ENCODE results near the gene HASPIN. TPM values are rescaled to one million over a fixed set of nuclear protein-coding genes. Genes with fewer than 3 reads are reported as not detected.

The HASPIN gene
- polyA plus RNA-seq, 1 donor (not counting 4 experiments of a cell fraction or from before 2014, with no cell fraction given) = 3.5 TPM

DNA sequence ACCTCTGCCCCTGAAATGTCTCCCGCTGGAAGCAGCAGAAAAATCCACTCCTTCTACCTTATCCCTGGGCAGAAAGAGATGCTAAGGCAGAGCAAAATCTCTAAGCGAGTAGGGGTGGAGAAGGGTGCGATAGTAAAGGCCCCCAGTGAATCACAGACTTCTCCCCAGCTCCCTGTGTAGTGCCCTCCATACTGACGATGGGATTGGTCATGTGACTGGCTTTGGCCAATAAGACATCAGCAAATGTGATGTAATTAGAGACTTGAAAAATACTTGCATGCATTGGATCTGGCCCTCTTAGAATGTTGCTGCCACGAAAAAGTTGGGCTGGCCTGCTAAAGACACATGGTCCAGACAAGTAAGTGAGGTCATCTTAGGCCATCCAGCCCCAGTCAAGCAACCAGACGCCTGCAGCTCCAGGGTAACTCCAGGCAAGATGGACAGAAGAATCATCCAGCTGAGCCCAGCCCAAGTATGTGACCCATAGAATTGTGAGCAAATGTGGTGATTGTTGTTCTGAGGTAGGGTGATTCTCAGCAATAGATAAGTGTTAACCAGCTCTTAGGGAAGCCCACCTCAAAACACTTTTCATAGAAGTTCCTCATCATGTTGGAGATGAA, 36.0 kb downstream of the HASPIN start:
- Histone ChIP-seq H4K20me1 (ENCODE audit: control insufficient read depth, extremely low read depth, insufficient read depth, low read length) (no peaks in the 10 kb centered on the region), H3K27ac (ENCODE audit: control insufficient read depth, insufficient read depth, low read length) (no peak overlapping the region), H3K79me2 (ENCODE audit: control insufficient read depth, insufficient read depth, low read length) (no peaks in the 10 kb centered on the region), H2AFZ (ENCODE audit: control insufficient read depth, low read length) (no peak overlapping the region), H3K36me3 (ENCODE audit: control insufficient read depth in 2 of 2, extremely low read depth in 1 of 2, insufficient read depth in 2 of 2, low read length in 2 of 2) (no peaks in the 10 kb centered on the region), H3K27me3 (ENCODE audit: control insufficient read depth, extremely low read depth, insufficient read depth, low read length) (no peaks in the 10 kb centered on the region), H3K4me1 (ENCODE audit: control insufficient read depth, extremely low read depth, insufficient read depth, low read length) (no peaks in the 10 kb centered on the region), H3K9ac (ENCODE audit: control insufficient read depth, extremely low read depth, insufficient read depth, low read length) (no peak overlapping the region), H3K4me2 (ENCODE audit: control insufficient read depth, extremely low read depth, insufficient read depth, low read depth, low read length) (no peak overlapping the region), H3K4me3 (ENCODE audit: control insufficient read depth in 2 of 3, extremely low read depth in 1 of 3, insufficient read depth in 2 of 3, low read depth in 1 of 3, low read length in 3 of 3) (no peak overlapping the region), H3K9me3 (ENCODE audit: control insufficient read depth, low read depth, low read length) (no peaks in the 10 kb centered on the region), H3K9me1 (ENCODE audit: control insufficient read depth, extremely low read depth, insufficient read depth, low read length) (no peaks in the 10 kb centered on the region)
- FAIRE-seq (no peak), DNase-seq (ENCODE audit: low read depth, low spot score) (no peak)
- TF ChIP-seq, protein P1, sequence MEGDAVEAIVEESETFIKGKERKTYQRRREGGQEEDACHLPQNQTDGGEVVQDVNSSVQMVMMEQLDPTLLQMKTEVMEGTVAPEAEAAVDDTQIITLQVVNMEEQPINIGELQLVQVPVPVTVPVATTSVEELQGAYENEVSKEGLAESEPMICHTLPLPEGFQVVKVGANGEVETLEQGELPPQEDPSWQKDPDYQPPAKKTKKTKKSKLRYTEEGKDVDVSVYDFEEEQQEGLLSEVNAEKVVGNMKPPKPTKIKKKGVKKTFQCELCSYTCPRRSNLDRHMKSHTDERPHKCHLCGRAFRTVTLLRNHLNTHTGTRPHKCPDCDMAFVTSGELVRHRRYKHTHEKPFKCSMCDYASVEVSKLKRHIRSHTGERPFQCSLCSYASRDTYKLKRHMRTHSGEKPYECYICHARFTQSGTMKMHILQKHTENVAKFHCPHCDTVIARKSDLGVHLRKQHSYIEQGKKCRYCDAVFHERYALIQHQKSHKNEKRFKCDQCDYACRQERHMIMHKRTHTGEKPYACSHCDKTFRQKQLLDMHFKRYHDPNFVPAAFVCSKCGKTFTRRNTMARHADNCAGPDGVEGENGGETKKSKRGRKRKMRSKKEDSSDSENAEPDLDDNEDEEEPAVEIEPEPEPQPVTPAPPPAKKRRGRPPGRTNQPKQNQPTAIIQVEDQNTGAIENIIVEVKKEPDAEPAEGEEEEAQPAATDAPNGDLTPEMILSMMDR (optimal IDR thresholded peaks at IDR 0.05 in 1 of 3, IDR thresholded peaks at IDR 0.05 in 1 of 3, conservative IDR thresholded peaks at IDR 0.05 in 1 of 3; ENCODE audit: extremely low read depth in 1 of 3, insufficient read depth in 2 of 3, low read length in 3 of 3) = no peak
- no peak for TF ChIP-seq EZH2 (IDR thresholded peaks at IDR 0.05; ENCODE audit: low read length)
- dilution Hi-C loops (cut with MboI; ENCODE audit: extremely low pct_ligation_motif_present, low sequenced_read_pairs) = no loop called here

- dilution Hi-C loops (cut with MboI; ENCODE audit: extremely low pct_ligation_motif_present, low sequenced_read_pairs) = no loop called here
- FAIRE-seq = no peak
These were observed 37.6 kb downstream of the HASPIN start for GRCh38 chr17:3761036-3761917.

More at GRCh38 chr17:3761036-3761917, 37.6 kb downstream of the HASPIN start:
- Histone ChIP-seq H3K79me2 (ENCODE audit: control insufficient read depth, insufficient read depth, low read length) (no peaks in the 10 kb centered on the region), H3K27ac (ENCODE audit: control insufficient read depth, insufficient read depth, low read length) (no peak overlapping the region), H3K27me3 (ENCODE audit: control insufficient read depth, extremely low read depth, insufficient read depth, low read length) (no peaks in the 10 kb centered on the region), H3K9me3 (ENCODE audit: control insufficient read depth, low read depth, low read length) (no peaks in the 10 kb centered on the region), H4K20me1 (ENCODE audit: control insufficient read depth, extremely low read depth, insufficient read depth, low read length) (no peaks in the 10 kb centered on the region), H3K9me1 (ENCODE audit: control insufficient read depth, extremely low read depth, insufficient read depth, low read length) (no peaks in the 10 kb centered on the region), H2AFZ (ENCODE audit: control insufficient read depth, low read length) (no peak overlapping the region), H3K4me1 (ENCODE audit: control insufficient read depth, extremely low read depth, insufficient read depth, low read length) (no peaks in the 10 kb centered on the region), H3K4me2 (ENCODE audit: control insufficient read depth, extremely low read depth, insufficient read depth, low read depth, low read length) (no peak overlapping the region), H3K4me3 (ENCODE audit: control insufficient read depth in 2 of 3, extremely low read depth in 1 of 3, insufficient read depth in 2 of 3, low read depth in 1 of 3, low read length in 3 of 3) (no peak overlapping the region), H3K36me3 (ENCODE audit: control insufficient read depth in 2 of 2, extremely low read depth in 1 of 2, insufficient read depth in 2 of 2, low read length in 2 of 2) (no peaks in the 10 kb centered on the region), H3K9ac (ENCODE audit: control insufficient read depth, extremely low read depth, insufficient read depth, low read length) (no peak overlapping the region)
- no peak for DNase-seq (ENCODE audit: low read depth, low spot score)
- no peak for TF ChIP-seq EZH2 (IDR thresholded peaks at IDR 0.05; ENCODE audit: low read length)
- TF ChIP-seq, protein P1 (optimal IDR thresholded peaks at IDR 0.05 in 1 of 3, IDR thresholded peaks at IDR 0.05 in 1 of 3, conservative IDR thresholded peaks at IDR 0.05 in 1 of 3; ENCODE audit: extremely low read depth in 1 of 3, insufficient read depth in 2 of 3, low read length in 3 of 3) = no peak
